Kidney (tissue), 14 donors: Measurements from ENCODE around the gene ZNF653. TPM values are rescaled to one million over a fixed set of nuclear protein-coding genes. Genes with fewer than 3 reads are reported as not detected.

Experiments
- DNase-seq, 5 donors: peaks; one replicate each; pipeline ENCODE4 v3.0.0-alpha.2; 2013 to 2020
- FAIRE-seq: peaks from 2 replicates; lab custom pipeline; 2012; peaks lifted over from hg19 to GRCh38; lab: Jason Lieb, UNC
- H3K27ac ChIP-seq, 2 donors: one replicate each; pipeline ENCODE4 v1.7.0; 2013; ENCODE audit warnings: low read depth in 2 of 2, low read length in 2 of 2, inconsistent platforms in 1 of 2
- H3K27me3 ChIP-seq: one replicate; pipeline ENCODE4 v1.7.1; 2013; ENCODE audit warnings: low read length, inconsistent platforms; ENCODE audit not compliant: control insufficient read depth, insufficient read depth
- H3K36me3 ChIP-seq, 3 donors: one replicate each; pipeline versions ENCODE4 v1.7.0 to v1.7.1; 2013; ENCODE audit warnings: low read length in 3 of 3, control low read depth in 1 of 3, inconsistent platforms in 1 of 3; ENCODE audit not compliant: insufficient read depth in 3 of 3, control insufficient read depth in 2 of 3
- H3K4me1 ChIP-seq, 3 donors: one replicate each; pipeline versions ENCODE4 v1.7.0 to v1.7.1; 2013; ENCODE audit warnings: low read length in 3 of 3, inconsistent platforms in 1 of 3, low read depth in 1 of 3; ENCODE audit not compliant: control insufficient read depth in 2 of 3, insufficient read depth in 2 of 3
- H3K4me3 ChIP-seq, 3 donors: one replicate each; pipeline versions ENCODE4 v1.7.0 to v1.8.1; 2013; ENCODE audit warnings: low read length in 3 of 3, control low read depth in 1 of 3, inconsistent platforms in 1 of 3
- H3K9ac ChIP-seq, 3 donors: one replicate each; pipeline versions ENCODE4 v1.7.0 to v1.7.1; 2013; ENCODE audit warnings: low read length in 3 of 3, control low read depth in 1 of 3, inconsistent platforms in 1 of 3
- H3K9me3 ChIP-seq, 3 donors: one replicate each; pipeline versions ENCODE4 v1.7.0 to v1.7.1; 2013; ENCODE audit warnings: low read length in 3 of 3, control low read depth in 1 of 3, inconsistent platforms in 1 of 3; ENCODE audit not compliant: control insufficient read depth in 2 of 3, insufficient read depth in 1 of 3
- intact Hi-C: fragments of 100-400 bp; cut with DNase I; formaldehyde crosslinking; loops from one replicate; pipeline ENCODE4 v1.11.1; 2022
- polyA plus RNA-seq: library from polyadenylated mRNA; stranded (reverse); fragments of 350-450 nt; fragmentation: Illumina TruSeq; extraction: RNeasy Lipid Tissue Mini Kit (QIAGEN cat#74804); gene quantifications from one replicate; pipeline ENCODE4 v1.2.3, GENCODE V29; 2014; ENCODE audit warnings: low read depth, low replicate concordance; ENCODE audit not compliant: insufficient read depth
- total RNA-seq: library from RNA; stranded (reverse); fragmentation: NEBNext Ultra II Directional; extraction: Animal tissue kit (Norgen Biotek cat#: 25700); gene quantifications from one replicate; pipeline ENCODE4 v1.2.1, GENCODE V29; 2021
- TF ChIP-seq, protein P1 (sequence below): IDR thresholded peaks from 3 replicates; pipeline ENCODE4 v1.5.1; 2012; ENCODE audit warnings: mild to moderate bottlenecking, moderate library complexity, borderline replicate concordance; ENCODE audit not compliant: insufficient read depth; ENCODE audit errors: extremely low read depth
- donor health status: control.
- donor health status: control.
- donor health status: control.
- donor health status: control.
- donor health status: control.
- donor health status: DM: yes; HTN: yes; CAD: no.
- donor health status: Normal renal cell carcinoma (clear cell type).

The ZNF653 gene
- total and polyA plus RNA-seq, 2 donors from 2014 or later = 10.8 to 11.5 TPM

DNA sequence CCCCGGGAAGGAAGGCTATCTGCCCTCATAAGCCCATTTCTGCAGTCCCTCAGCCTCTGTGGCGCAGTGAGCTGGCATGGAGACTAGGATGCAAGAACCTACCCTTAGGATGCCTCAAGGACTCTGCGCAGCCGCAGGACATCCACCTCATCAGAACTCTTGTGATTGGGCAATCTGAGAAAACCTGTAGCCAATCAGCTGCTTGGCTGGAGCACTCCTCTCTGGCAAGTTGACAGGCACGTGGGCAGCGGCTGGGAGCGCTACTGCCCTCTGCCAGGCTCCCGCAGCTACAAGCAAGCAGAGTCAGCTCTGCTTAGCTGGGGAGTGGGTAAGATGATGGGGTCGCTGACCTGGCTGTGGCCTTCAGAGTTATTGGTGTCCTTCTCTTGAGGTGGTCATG, 24.8 kb upstream of the ZNF653 start:
- H3K4me3 ChIP-seq = no peak overlapping the region
- no peak for FAIRE-seq
- no peak overlapping the region for H3K9ac ChIP-seq
- TF ChIP-seq, protein P1, sequence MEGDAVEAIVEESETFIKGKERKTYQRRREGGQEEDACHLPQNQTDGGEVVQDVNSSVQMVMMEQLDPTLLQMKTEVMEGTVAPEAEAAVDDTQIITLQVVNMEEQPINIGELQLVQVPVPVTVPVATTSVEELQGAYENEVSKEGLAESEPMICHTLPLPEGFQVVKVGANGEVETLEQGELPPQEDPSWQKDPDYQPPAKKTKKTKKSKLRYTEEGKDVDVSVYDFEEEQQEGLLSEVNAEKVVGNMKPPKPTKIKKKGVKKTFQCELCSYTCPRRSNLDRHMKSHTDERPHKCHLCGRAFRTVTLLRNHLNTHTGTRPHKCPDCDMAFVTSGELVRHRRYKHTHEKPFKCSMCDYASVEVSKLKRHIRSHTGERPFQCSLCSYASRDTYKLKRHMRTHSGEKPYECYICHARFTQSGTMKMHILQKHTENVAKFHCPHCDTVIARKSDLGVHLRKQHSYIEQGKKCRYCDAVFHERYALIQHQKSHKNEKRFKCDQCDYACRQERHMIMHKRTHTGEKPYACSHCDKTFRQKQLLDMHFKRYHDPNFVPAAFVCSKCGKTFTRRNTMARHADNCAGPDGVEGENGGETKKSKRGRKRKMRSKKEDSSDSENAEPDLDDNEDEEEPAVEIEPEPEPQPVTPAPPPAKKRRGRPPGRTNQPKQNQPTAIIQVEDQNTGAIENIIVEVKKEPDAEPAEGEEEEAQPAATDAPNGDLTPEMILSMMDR = no peak
- H3K27me3 ChIP-seq = no peaks in the 10 kb centered on the region
- H3K4me1 ChIP-seq = peaks cover 0 to 7% (median 4%) of the 10 kb centered on the region in 3 donors
- H3K9me3 ChIP-seq = no peaks in the 10 kb centered on the region
- intact Hi-C loops = no loop called here
- peak; percentile 62 to 89 (median 81) for DNase-seq
- no peak overlapping the region for H3K27ac ChIP-seq
- no peaks in the 10 kb centered on the region for H3K36me3 ChIP-seq

DNA sequence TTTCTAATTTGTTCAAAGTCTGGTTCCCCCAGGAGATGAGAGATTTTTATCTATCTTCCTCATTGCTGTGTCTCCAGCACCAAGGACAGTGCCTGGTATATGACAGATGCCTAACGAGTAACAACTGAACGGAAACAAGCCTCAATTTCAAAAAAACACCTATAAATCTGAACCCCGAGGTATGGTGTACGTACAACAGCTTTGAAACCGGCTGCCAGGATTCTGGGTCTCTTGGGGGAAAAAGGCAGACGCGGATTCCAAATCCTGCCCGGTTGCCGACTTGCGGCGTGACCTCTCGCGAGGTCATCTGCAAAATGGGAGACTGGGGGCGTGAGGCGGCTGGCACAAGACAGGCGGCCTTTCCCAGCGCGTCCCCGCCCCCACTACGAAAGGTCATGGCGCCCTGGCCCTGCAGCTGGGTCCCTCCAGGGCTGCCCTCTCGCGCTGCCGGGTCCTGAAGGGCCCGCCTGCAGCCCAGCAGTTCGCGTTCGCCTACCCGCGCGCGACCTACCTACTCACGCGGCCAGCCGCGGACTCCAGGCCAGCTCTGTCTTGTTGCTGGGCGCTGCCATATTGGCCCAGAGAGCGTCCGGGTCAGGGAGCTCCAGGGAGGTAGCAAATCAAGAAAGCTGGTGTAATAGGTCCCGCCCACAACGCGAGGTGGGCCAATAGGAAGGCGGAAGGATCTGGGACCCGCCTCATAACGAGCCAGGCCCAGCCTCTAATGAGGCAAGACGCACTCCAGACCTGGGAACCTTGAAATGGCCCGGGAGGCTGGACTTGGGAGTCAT, 23.1 kb upstream of the ZNF653 start, which contains the start of gene ECSIT:
ECSIT (minus strand) TSS at position 584 of the 791 bp plus-strand sequence. CDS start 9,964 bp downstream, outside the sequence.
- DNase-seq = peak; percentile 98 to 99 (median 99)
- H3K27ac ChIP-seq = peak within 1 kb of the TSS; percentile 81 to 90
- peak within 1 kb of the TSS; percentile 84 to 94 (median 93) for H3K4me3 ChIP-seq
- H3K9ac ChIP-seq = peak within 1 kb of the TSS; percentile 20 to 75 (median 75)
- FAIRE-seq = peak; percentile 87
- peaks cover 0 to 7% (median 4%) of the 10 kb centered on the region in 3 donors for H3K4me1 ChIP-seq
- no peaks in the 10 kb centered on the region for H3K27me3 ChIP-seq
- no peaks in the 10 kb centered on the region for H3K36me3 ChIP-seq
- TF ChIP-seq, protein P1 = no peak
- no peaks in the 10 kb centered on the region for H3K9me3 ChIP-seq
- intact Hi-C loops = no loop called here

DNA sequence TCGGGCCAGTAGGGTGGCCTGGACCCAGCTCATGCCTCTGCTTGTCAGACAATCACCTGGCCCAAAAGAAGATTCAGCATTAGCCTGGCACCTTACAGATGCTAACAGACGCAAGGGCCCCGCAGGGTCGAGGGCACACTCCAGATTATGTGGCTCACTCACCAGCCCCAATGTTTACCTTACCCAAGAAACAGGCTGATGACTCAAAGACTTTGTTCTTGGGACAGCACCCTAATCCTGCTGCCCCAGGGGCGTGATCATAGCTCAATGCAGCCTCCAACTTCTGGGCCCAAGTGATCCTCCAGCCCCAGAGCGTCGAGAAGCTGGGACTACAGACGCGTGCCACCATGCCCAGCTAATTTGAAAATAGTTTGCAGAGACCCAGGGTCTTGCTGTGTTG, 13.5 kb upstream of the ZNF653 start:
- H3K4me1 ChIP-seq = no peaks in the 10 kb centered on the region
- H3K36me3 ChIP-seq = peaks cover 0 to 9% (median 3%) of the 10 kb centered on the region in 3 donors
- no peak overlapping the region for H3K9ac ChIP-seq
- DNase-seq = no peak
- FAIRE-seq = no peak
- H3K9me3 ChIP-seq = no peaks in the 10 kb centered on the region
- no peak overlapping the region for H3K4me3 ChIP-seq
- H3K27ac ChIP-seq = no peak overlapping the region
- TF ChIP-seq, protein P1 = no peak
- no peaks in the 10 kb centered on the region for H3K27me3 ChIP-seq
- intact Hi-C loops = no loop called here
